Neural crest cell (in vitro differentiated cells): ENCODE data around the gene KRTAP19-3. TPM values are rescaled to one million over a fixed set of nuclear protein-coding genes. Genes with fewer than 3 reads are reported as not detected.

Source experiments
- DNase-seq: peaks from one replicate; pipeline ENCODE4 v3.0.0; 2021; ENCODE audit warnings: low read depth, mixed read lengths, low spot score
- H3K27ac Mint-ChIP-seq: one replicate; pipeline ENCODE4 v1.8.0; 2021; ENCODE audit warnings: mild to moderate bottlenecking, mixed read lengths; ENCODE audit not compliant: unreplicated experiment
- H3K27me3 Mint-ChIP-seq: 2 replicates; pipeline ENCODE4 v1.8.0; 2021; ENCODE audit warnings: low read depth, mild to moderate bottlenecking, mixed read lengths
- H3K36me3 Mint-ChIP-seq: 2 replicates; pipeline ENCODE4 v1.8.0; 2021; ENCODE audit warnings: low read depth, mild to moderate bottlenecking, mixed read lengths
- H3K4me1 Mint-ChIP-seq: 2 replicates; pipeline ENCODE4 v1.8.0; 2021; ENCODE audit warnings: mixed read lengths
- H3K4me3 Mint-ChIP-seq: one replicate; pipeline ENCODE4 v1.8.0; 2021; ENCODE audit warnings: mild to moderate bottlenecking, mixed read lengths
- H3K9me3 Mint-ChIP-seq: 2 replicates; pipeline ENCODE4 v1.8.0; 2021; ENCODE audit warnings: mixed read lengths
- CTCF ChIP-seq: fragments of 200-600 bp; sonication (generic); conservative IDR thresholded peaks from 2 replicates; pipeline ENCODE4 v1.5.0; 2021; ENCODE audit warnings: antibody characterized with exemption, mild to moderate bottlenecking
- total RNA-seq: library from RNA; stranded (reverse); gene quantifications from 2 replicates; pipeline ENCODE4 v1.2.1, GENCODE V29; 2021

The KRTAP19-3 gene
- total RNA-seq, 1 donor from 2014 or later: not detected

DNA sequence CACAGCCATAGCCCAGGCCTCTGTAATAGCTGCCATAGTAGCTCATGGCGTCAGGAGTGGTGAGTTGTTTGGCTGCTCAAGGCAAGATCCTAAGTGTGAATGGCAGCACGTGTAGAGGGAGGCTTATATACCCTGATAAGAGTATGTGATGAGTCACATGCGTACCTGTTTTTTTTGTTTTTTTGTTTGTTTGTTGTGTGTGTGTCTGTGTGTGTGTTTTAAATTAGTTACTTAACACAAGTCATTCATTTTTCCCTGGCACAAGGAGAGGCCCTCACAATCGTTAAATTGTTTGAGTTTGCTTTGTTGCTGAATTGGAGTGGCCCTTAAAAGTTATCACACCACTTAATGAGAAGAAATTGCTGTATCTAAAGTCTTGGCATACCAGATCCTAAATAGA is 5.3 kb upstream of the KRTAP19-3 start, which contains the start of gene KRTAP19-4:
TSS of gene KRTAP19-4 (minus strand) at position 101 of the 400 bp plus-strand sequence. CDS start at position 46, 55 bp downstream.
- Mint-ChIP-seq H3K36me3 (no peaks in the 10 kb centered on the region), H3K4me1 (no peaks in the 10 kb centered on the region), H3K27ac (no peak within 1 kb of the TSS), H3K27me3 (no peaks in the 10 kb centered on the region), H3K9me3 (peaks cover 3% of the 10 kb centered on the region), H3K4me3 (no peak within 1 kb of the TSS)
- DNase-seq: no peak
- TF ChIP-seq CTCF: no peak

DNA sequence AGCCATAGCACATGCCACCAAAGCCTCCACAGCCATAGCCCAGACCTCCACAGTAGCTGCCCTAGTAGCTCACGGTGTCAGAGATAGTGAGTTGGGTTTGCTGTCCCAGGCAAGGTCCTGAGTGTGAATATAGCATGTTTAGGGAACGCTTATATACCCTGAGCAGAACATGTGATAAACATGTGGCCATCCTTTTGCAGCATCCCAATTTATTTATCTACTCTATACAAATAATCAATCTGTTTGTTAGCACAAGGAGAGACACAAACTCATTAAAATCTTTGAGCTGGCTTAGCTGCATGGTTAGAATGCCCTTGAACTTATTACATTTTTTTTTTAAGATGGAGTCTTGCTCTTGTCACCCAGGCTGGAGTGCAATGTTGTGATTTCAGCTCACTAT is 4.5 kb downstream of the KRTAP19-3 start, which contains the start of gene KRTAP19-2:
TSS of gene KRTAP19-2 (minus strand) at position 101 of the 400 bp plus-strand sequence. CDS start at position 13, 88 bp downstream.
- DNase-seq: no peak
- H3K36me3 Mint-ChIP-seq: peaks cover 3% of the 10 kb centered on the region
- H3K4me3 Mint-ChIP-seq: no peak within 1 kb of the TSS
- peaks cover 14% of the 10 kb centered on the region for H3K9me3 Mint-ChIP-seq
- H3K27ac Mint-ChIP-seq: no peak within 1 kb of the TSS
- no peaks in the 10 kb centered on the region for H3K27me3 Mint-ChIP-seq
- no peak for TF ChIP-seq CTCF
- peaks cover 3% of the 10 kb centered on the region for H3K4me1 Mint-ChIP-seq

DNA sequence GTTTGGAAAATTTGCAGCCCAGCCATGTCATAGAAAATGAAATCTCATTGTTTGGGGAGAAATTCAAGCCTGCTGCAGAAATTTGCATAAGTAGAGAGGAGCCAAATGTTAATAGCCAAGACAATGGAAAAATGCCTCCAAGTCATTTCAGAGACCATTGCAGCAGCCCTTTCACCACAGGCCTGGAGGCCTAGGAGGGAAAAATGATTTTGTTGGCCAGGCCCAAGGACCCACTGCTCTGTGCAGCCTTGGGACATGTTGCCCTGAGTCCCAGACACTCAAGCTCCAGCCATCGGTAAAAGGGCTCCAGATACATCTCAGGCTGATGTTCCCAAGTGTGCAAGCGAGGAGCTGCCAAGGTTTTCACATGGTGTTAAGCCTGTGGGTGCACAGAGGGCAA is 5.6 kb downstream of the KRTAP19-3 start:
- H3K36me3 Mint-ChIP-seq: peaks cover 3% of the 10 kb centered on the region
- H3K4me3 Mint-ChIP-seq: no peak overlapping the region
- DNase-seq: no peak
- H3K27me3 Mint-ChIP-seq: no peaks in the 10 kb centered on the region
- no peak for TF ChIP-seq CTCF
- H3K4me1 Mint-ChIP-seq: peaks cover 3% of the 10 kb centered on the region
- H3K27ac Mint-ChIP-seq: no peak overlapping the region
- H3K9me3 Mint-ChIP-seq: peaks cover 14% of the 10 kb centered on the region

DNA sequence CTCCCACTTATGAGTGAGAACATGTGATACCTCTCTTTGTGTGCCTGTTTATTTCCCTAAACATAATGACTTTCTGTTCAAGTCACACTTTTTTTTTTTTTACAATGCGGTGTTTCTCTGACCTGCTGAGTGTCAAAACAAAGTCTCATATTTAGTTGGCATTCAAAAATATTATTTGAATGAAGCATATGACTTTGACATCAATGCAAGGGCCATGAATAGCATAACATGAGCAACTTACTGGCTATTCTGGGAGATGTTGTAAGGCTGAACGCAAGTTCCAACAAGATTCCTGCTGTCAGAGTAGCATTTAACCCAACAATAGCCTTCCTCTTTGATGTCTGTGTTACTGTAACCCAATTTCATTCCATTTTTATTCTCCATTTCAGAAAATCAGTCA is 9.7 kb downstream of the KRTAP19-3 start:
- H3K4me3 Mint-ChIP-seq: no peak overlapping the region
- no peak for TF ChIP-seq CTCF
- no peak for DNase-seq
- H3K4me1 Mint-ChIP-seq: peaks cover 3% of the 10 kb centered on the region
- no peak overlapping the region for H3K27ac Mint-ChIP-seq
- H3K36me3 Mint-ChIP-seq: peaks cover 3% of the 10 kb centered on the region
- peaks cover 8% of the 10 kb centered on the region for H3K9me3 Mint-ChIP-seq
- H3K27me3 Mint-ChIP-seq: no peaks in the 10 kb centered on the region

- H3K9me3 Mint-ChIP-seq: no peaks in the 10 kb centered on the region
- no peak within 1 kb of the TSS for H3K27ac Mint-ChIP-seq
- no peak for DNase-seq
- H3K36me3 Mint-ChIP-seq: no peaks in the 10 kb centered on the region
- peaks cover 2% of the 10 kb centered on the region for H3K27me3 Mint-ChIP-seq
- no peak within 1 kb of the TSS for H3K4me3 Mint-ChIP-seq
- H3K4me1 Mint-ChIP-seq: peaks cover 3% of the 10 kb centered on the region
- TF ChIP-seq CTCF: no peak
These were observed 11.7 kb downstream of the KRTAP19-3 start, which contains the start of gene KRTAP19-1 for GRCh38 chr21:30480145-30480544. Gene KRTAP19-1 (minus strand): TSS chr21:30480367. CDS start chr21:30480317, 50 bp downstream.
